ENCODE data around the gene NCAPG.
A peak's percentile ranks its signal among the peaks of the same experiment; 100 is the strongest.

NCAPG gene, protein sequence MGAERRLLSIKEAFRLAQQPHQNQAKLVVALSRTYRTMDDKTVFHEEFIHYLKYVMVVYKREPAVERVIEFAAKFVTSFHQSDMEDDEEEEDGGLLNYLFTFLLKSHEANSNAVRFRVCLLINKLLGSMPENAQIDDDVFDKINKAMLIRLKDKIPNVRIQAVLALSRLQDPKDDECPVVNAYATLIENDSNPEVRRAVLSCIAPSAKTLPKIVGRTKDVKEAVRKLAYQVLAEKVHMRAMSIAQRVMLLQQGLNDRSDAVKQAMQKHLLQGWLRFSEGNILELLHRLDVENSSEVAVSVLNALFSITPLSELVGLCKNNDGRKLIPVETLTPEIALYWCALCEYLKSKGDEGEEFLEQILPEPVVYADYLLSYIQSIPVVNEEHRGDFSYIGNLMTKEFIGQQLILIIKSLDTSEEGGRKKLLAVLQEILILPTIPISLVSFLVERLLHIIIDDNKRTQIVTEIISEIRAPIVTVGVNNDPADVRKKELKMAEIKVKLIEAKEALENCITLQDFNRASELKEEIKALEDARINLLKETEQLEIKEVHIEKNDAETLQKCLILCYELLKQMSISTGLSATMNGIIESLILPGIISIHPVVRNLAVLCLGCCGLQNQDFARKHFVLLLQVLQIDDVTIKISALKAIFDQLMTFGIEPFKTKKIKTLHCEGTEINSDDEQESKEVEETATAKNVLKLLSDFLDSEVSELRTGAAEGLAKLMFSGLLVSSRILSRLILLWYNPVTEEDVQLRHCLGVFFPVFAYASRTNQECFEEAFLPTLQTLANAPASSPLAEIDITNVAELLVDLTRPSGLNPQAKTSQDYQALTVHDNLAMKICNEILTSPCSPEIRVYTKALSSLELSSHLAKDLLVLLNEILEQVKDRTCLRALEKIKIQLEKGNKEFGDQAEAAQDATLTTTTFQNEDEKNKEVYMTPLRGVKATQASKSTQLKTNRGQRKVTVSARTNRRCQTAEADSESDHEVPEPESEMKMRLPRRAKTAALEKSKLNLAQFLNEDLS

DNA sequence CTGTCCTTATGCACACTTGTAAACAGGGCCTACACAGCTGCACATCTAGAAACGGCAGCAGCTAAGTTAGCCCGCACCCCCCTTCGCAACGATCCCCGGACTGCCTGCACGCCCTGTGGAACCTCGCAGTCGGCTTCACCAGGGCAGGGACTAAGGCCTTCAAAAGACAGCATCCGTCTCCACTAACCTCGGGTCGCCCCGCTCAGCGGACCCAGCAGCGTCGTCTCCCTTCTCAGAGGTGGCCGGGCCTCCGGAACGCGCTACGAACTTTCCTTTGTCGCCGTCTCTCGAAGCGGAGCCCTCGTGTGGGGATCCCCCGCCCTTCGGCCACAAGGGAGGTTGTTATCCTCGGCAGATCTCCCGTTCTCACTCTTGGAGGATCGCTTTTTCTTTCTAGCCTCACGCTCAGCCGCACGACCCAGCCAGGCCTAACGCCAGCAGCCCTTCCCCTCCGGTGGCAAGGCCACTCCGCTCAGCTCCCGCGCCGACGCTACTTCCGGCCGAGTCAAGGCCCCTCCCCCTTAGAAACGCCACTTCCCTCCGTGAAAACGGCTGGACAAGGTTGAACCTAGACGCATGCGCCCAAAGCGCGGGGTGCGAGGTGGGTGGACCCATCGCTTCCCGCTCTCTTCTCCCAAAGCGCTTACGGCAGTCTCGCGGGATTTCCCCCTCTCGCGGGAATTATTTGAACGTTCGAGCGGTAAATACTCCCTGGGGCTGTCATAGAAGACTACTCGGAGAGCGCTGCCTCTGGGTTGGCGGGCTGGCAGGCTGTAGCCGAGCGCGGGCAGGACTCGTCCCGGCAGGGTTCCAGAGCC, at the start of gene NCAPG, which contains the start of gene DCAF16:
TSS of gene NCAPG (plus strand) at position 720 of the 818 bp plus-strand sequence. CDS start 99 bp downstream, outside the sequence.
TSS of gene DCAF16 (minus strand) at position 498 of the 818 bp plus-strand sequence. CDS start 6,616 bp downstream, outside the sequence.
- peak; percentile 99 for DNase-seq

GRCh38 chr4:17761062-17761461, 49.7 kb upstream of the NCAPG start:
- no peak for DNase-seq

DNA sequence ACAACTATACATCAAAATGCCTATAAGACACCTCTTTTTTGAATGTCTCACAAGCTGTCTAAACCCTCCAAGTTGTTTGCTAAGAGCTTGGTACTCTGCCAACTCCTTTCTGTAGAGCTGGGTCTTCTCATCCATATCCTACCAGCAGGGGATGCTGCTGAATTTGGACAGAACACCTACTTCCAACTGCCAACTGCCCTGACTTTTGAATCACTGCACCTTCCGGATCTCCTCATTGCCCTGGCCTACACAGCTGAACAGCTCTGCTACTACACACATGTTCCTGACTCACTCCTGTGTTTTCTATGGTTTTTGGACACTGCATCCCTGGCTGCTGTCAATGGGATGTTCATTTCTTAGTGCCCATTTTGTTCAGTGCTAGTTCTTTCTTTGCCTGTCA, 48.1 kb upstream of the NCAPG start:
- no peak for DNase-seq

GRCh38 chr4:17763416-17763815, 47.4 kb upstream of the NCAPG start:
- DNase-seq: no peak

DNA sequence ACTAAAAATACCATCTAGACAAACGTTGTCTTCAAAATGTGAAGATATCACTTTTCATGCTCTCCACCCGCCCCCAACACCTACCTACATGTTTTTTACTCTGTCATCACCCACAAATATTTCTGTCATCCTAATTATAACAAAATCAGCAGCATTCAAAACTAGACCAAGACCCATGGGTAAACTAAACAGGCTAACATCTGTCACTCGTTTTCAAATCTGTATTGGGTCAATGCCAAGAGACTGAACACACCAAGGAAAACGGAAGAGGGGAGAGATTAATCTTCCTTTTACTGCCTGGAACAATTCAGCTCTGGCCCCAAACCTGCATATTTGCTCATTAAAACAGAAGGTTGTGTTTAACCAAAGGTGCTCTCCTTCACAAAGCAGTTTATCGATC, 46.8 kb upstream of the NCAPG start:
- DNase-seq: no peak

DNA sequence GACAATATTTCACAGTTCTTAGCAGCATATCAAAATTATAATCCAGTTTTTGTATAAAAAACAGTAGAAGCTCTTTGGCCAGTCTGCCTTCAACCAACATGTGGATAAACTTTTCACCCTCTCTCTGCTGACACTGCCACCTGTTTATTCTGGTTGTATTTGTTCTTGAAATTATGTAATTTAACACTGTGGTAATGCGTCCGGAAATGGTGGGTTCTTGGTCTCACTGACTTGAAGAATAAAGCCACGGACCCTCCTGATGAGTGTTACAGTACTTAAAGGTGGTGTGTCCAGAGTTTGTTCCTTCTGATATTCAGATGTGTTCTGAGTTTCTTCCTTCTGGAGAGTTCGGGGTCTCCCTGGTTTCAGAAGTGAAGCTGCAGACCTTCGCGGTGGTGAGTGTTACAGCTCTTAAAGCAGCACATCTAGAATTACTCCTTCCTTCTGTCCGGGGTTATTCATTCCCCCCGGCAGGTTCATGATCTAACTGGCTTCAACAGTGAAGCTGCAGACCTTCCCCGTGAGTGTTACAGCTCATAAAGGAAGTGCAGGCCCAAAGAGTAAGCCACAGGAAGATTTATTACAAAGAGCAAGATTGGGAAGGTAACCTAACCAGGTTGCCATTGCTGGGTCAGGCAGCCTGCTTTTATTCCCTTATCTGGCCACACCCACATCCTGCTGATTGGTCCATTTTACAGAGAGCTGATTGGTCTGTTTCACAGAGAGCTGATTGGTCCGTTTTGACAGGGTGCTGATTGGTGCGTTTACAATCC, 45.1 kb upstream of the NCAPG start:
- DNase-seq: no peak

DNA sequence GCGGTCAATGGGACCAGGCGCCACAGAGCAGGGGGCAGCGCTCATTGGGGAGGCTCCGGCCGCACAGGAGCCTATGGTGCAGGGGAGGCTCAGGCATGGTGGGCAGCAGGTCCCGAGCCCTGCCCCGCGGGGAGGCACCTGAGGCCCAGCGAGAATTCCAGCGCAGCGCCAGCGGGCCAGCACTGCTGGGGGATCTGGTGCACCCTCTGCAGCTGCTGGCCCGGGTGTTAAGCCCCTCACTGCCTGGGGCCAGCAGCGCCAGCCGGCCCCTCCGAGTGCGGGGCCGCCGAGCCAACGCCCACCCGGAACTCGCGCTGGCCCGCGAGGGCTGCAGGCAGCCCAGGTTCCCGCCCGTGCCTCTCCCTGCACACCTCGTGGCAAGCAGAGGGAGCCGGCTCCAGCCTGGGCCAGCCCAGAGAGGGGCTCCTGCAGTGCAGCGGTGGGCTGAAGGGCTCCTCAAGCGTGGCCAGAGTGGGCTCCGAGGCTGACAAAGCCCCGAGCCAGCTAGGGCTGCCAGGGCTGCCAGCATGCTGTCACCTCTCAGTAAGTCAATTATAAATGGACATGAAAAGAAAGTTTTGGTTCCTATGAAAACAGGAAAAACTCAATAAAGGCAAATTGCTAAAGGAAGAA, 43.8 kb upstream of the NCAPG start:
- DNase-seq: no peak

- no peak for DNase-seq
Measured at GRCh38 chr4:17769406-17770174, 41.2 kb upstream of the NCAPG start.

- DNase-seq: no peak
Measured at GRCh38 chr4:17770845-17771244, 39.9 kb upstream of the NCAPG start.

DNA sequence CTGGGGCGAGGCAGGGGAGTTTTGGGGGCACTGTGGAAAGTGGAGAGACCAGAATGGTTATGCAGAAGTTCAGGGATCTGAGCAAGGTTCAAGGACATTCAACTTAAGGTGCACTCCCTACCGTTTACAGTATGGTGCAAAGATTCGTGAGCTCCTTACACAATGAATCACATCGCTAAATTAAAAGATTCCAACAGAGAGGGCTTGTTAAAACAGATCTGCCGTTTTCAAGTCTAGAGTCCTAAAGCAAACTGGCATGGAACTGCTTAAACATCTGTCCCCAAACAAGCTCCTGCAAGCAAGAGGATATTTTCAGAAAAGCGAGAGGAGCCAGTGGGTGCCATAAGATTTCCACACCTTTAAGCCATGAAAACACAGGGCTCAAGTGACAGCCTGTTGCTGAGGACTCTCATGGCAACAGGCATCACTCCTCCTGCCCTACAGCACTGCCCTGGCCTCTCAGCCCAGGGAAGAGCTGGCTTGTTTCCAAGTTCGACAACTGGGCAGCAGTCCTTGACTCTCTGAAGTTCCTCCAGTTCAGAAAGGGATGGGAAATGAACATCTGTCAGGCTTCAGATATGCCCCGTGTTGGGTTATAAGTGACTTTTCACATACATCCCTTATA, 39.4 kb upstream of the NCAPG start:
- DNase-seq: no peak

GRCh38 chr4:17773135-17773698, 37.6 kb upstream of the NCAPG start:
- no peak for DNase-seq

DNA sequence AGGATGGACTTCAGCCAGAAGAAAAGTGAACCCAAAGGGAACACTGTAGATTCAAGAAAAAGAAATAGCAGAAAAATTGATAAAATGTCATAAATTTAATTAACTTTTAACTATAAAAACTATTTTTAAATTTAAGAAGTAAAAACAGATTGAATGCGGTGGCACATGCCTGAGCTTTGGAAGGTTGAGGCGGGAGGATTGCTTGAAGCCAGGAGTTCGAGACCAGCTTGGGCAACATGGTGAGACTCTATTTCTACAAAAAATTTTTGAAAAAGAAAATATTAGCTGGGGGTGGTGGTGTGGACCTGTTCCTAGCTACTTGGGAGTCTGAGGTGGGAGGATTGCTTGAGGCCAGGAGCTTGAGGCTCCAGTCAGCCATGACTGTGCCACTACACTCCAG, 32.3 kb upstream of the NCAPG start:
- DNase-seq: no peak

- DNase-seq: no peak
Measured at GRCh38 chr4:17780501-17781299, 30.1 kb upstream of the NCAPG start.

- DNase-seq: no peak
Measured at GRCh38 chr4:17781300-17782287, 29.2 kb upstream of the NCAPG start, which contains the start of gene FAM184B. TSS of gene FAM184B (minus strand) at chr4:17781621. CDS start at chr4:17781299, 322 bp downstream.

DNA sequence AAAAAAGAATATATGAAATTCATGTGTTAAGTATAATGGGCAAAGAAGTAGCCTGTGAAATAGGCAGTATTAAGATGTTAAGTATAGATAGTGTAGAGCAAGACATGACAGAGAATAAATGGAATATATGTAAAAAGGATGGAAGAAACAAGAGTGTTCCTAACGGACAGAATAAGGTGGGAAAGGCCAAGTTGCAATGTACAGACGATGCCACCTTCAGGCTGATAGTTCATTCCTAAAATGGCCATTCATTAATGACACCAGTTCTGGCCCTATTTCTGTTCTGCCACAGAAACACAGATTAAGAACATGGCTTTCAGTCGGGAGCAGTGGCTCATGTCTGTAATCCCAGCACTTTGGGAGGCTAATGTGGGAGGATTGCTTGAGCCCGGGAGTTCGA, 24.9 kb upstream of the NCAPG start:
- no peak for DNase-seq

DNA sequence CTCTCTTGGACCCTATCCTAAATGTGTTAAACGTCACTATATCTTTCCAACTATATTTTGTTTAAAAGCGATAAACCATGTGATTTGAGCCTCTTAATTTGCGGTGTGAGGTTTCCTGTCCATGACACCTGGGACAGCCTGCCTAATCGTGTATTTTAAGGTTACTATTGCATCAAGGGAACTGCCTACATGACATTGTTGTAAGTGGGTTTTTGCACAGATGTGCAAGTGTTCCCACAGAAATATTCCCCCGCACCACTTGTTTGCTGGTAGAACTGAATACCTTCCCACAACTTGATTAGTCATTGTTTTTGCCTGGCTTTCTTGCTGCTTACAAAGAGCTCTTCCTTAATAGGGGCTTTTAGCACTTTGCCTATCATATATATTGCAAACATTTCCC, 24.2 kb upstream of the NCAPG start:
- no peak for DNase-seq

GRCh38 chr4:17787315-17787714, 23.5 kb upstream of the NCAPG start:
- no peak for DNase-seq

All from stimulated activated CD4-positive, alpha-beta T cell treated with anti-CD3 and anti-CD28 coated beads, Interleukin-4, amount 100 ng/mL, for 1 hour (primary cell).